T-cell (primary cell): ENCODE measurements around the gene CIB1. TPM values are rescaled to one million over a fixed set of nuclear protein-coding genes. Genes with fewer than 3 reads are reported as not detected.

Source experiments
- ATAC-seq, 4 experiments: fragments of 200-7000 bp in 3 of 4; fragments of 150-1000 bp in 1 of 4; cut with Tn5 transposase; replicated peaks in 1 of 4; 1 replicate in 3 of 4; 2 replicates in 1 of 4; pipeline ENCODE4 v1.10.0; 2021; ENCODE audit warnings: moderate library complexity in 3 of 4, mild to moderate bottlenecking in 2 of 4, moderate number of reproducible peaks in 1 of 4
- CTCF ChIA-PET, 2 donors: fragments of 300-600 bp; sonication (Branson Sonifier 250); formaldehyde crosslinking; loops; one replicate each; lab custom pipeline; 2022; ENCODE audit warnings: antibody characterized with exemption in 2 of 2; lab: Charles Lee
- POLR2A ChIA-PET, 2 donors: fragments of 300-600 bp; sonication (Branson Sonifier 250); formaldehyde crosslinking; loops; one replicate each; lab custom pipeline; 2022; ENCODE audit warnings: antibody characterized with exemption in 2 of 2; lab: Charles Lee
- DNase-seq, 35 experiments: peaks; one replicate each; pipeline versions ENCODE4 v3.0.0 to v3.0.0-alpha.2; 2013 to 2023
- H3K27ac ChIP-seq: one replicate; pipeline ENCODE4 v1.5.1; 2013; ENCODE audit warnings: low read length
- H3K27me3 ChIP-seq, 2 experiments: replicated peaks in 1 of 2; 1 replicate in 1 of 2; 2 replicates in 1 of 2; pipeline versions ENCODE4 v1.6.1 to v1.7.0; 2013; ENCODE audit warnings: low read length in 1 of 2, mixed read lengths in 1 of 2; ENCODE audit not compliant: control insufficient read depth in 2 of 2, insufficient read depth in 2 of 2; ENCODE audit errors: extremely low read depth in 1 of 2
- H3K36me3 ChIP-seq, 2 donors: 1 replicate in 1 of 2; 2 replicates in 1 of 2; pipeline versions ENCODE4 v1.6.1 to v1.7.0; 2013; ENCODE audit warnings: low read length in 1 of 2; ENCODE audit not compliant: control insufficient read depth in 2 of 2, insufficient read depth in 1 of 2; ENCODE audit errors: extremely low read depth in 1 of 2
- H3K4me1 ChIP-seq, 2 experiments: 1 replicate in 1 of 2; 2 replicates in 1 of 2; pipeline versions ENCODE4 v1.6.1 to v1.7.0; 2013; ENCODE audit warnings: low read length in 2 of 2, mixed read lengths in 1 of 2; ENCODE audit not compliant: insufficient read depth in 2 of 2, control insufficient read depth in 1 of 2; ENCODE audit errors: extremely low read depth in 1 of 2
- H3K4me3 ChIP-seq, 2 donors: 1 replicate in 1 of 2; 2 replicates in 1 of 2; pipeline versions ENCODE4 v1.5.1 to v1.7.0; 2013; ENCODE audit warnings: mild to moderate bottlenecking in 2 of 2, low read length in 1 of 2, moderate library complexity in 1 of 2; ENCODE audit not compliant: control insufficient read depth in 1 of 2; ENCODE audit errors: extremely low read depth in 1 of 2
- H3K9me3 ChIP-seq: 2 replicates; pipeline ENCODE4 v1.7.0; 2013
- H3K27ac Mint-ChIP-seq, 2 donors: one replicate each; pipeline ENCODE4 v1.8.0; 2020 to 2021; ENCODE audit warnings: mild to moderate bottlenecking in 2 of 2, mixed read lengths in 2 of 2
- H3K27me3 Mint-ChIP-seq, 2 donors: one replicate each; pipeline ENCODE4 v1.8.0; 2021 to 2022; ENCODE audit warnings: mixed read lengths in 2 of 2
- H3K36me3 Mint-ChIP-seq: one replicate; pipeline ENCODE4 v1.8.0; 2021; ENCODE audit warnings: mixed read lengths
- H3K4me1 Mint-ChIP-seq, 3 donors: one replicate each; pipeline ENCODE4 v1.8.0; 2020 to 2022; ENCODE audit warnings: mixed read lengths in 3 of 3, mild to moderate bottlenecking in 1 of 3
- H3K4me3 Mint-ChIP-seq, 3 donors: one replicate each; pipeline ENCODE4 v1.8.0; 2020 to 2022; ENCODE audit warnings: mild to moderate bottlenecking in 3 of 3, mixed read lengths in 3 of 3, moderate library complexity in 3 of 3
- H3K9me3 Mint-ChIP-seq, 3 donors: one replicate each; pipeline ENCODE4 v1.8.0; 2020 to 2022; ENCODE audit warnings: mixed read lengths in 3 of 3
- WGBS: methylation state at CpG from one replicate; pipeline ENCODE4 v1.1.5; 2013; ENCODE audit warnings: missing lambda C conversion rate; ENCODE audit not compliant: insufficient coverage; 5-methylcytosine and 5-hydroxymethylcytosine counted together
- total RNA-seq, 35 experiments: library from RNA in 6 of 35; stranded (reverse) in 6 of 35; fragments of 120-200 nt in 1 of 35; gene quantifications; one replicate each; pipeline versions ENCODE4 v1.2.1 to v1.2.4 and lab custom pipeline; 2013 to 2026

The CIB1 gene
- total RNA-seq, 5 donors from 2014 or later (not counting 1 experiment from before 2014, with no cell fraction given), result 112 to 201 (median 139) TPM

GRCh38 chr15:90201944-90202375 lies 31.8 kb downstream of the CIB1 start:
- Mint-ChIP-seq H3K4me3 (peak overlapping the region; percentile 84 to 96 (median 91)), H3K4me1 (peaks cover 21 to 29% (median 22%) of the 10 kb centered on the region in 3 donors), H3K27ac (peak overlapping the region; percentile 52 to 61), H3K27me3 (no peaks in the 10 kb centered on the region), H3K9me3 (no peaks in the 10 kb centered on the region), H3K36me3 (peaks cover 9% of the 10 kb centered on the region)
- ChIA-PET POLR2A (interaction anchor here (0.7 to 2.2 kb wide), 3 partner anchors 9 to 75 kb away, joined by 3 to 11 read pairs (median 4); partner anchors contain the start of genes CIB1 (in 1 of the 2) and GDPGP1 (in 1 of the 2)), CTCF (interaction anchor here in 1 of 2 donors (0.9 kb wide), 1 partner anchor 19 kb away, joined by 4 read pairs; no protein-coding TSS in a partner anchor)
- peaks cover 13 to 26% of the 10 kb centered on the region in 2 experiments for H3K4me1 ChIP-seq
- peaks cover 0 to 4% of the 10 kb centered on the region in 2 experiments for H3K27me3 ChIP-seq
- peak overlapping the region; percentile 61 to 87 for H3K4me3 ChIP-seq
- H3K27ac ChIP-seq, result no peak overlapping the region
- 33% methylated on average over 23 of the region's 25 CpGs for WGBS
- DNase-seq, result no peak
- no peak for ATAC-seq
- no peaks in the 10 kb centered on the region for H3K9me3 ChIP-seq
- peaks cover 0 to 5% of the 10 kb centered on the region in 2 donors for H3K36me3 ChIP-seq

GRCh38 chr15:90201130-90201943 lies 32.4 kb downstream of the CIB1 start, which contains the start of gene SEMA4B:
Gene SEMA4B, plus strand, starts transcription at chr15:90201330. Its CDS starts 249 bp downstream, at chr15:90201579.
- Mint-ChIP-seq H3K9me3 (no peaks in the 10 kb centered on the region), H3K36me3 (peaks cover 6% of the 10 kb centered on the region), H3K27ac (peak within 1 kb of the TSS; percentile 79 to 86), H3K4me3 (peak within 1 kb of the TSS; percentile 84 to 96 (median 91)), H3K27me3 (no peaks in the 10 kb centered on the region), H3K4me1 (peaks cover 21 to 29% (median 22%) of the 10 kb centered on the region in 3 donors)
- under 1% methylated on average over 81 of the region's 88 CpGs for WGBS
- Histone ChIP-seq H3K27ac (peak within 1 kb of the TSS; percentile 8), H3K4me3 (peak within 1 kb of the TSS; percentile 61 to 87), H3K9me3 (no peaks in the 10 kb centered on the region), H3K36me3 (no peaks in the 10 kb centered on the region), H3K27me3 (peaks cover 0 to 4% of the 10 kb centered on the region in 2 experiments), H3K4me1 (peaks cover 13 to 26% of the 10 kb centered on the region in 2 experiments)
- DNase-seq, result peak; percentile 26 to 82 (median 63)
- POLR2A ChIA-PET, result interaction anchor here (0.7 to 2.2 kb wide), 4 partner anchors 9 to 75 kb away, joined by 3 to 11 read pairs (median 4); partner anchors contain the start of genes CIB1 (in 1 of the 2) and GDPGP1 (in 1 of the 2)
- CTCF ChIA-PET, result interaction anchor here (0.6 to 1.0 kb wide), 4 partner anchors 19 to 820 kb away, joined by 3 to 4 read pairs (median 4); no protein-coding TSS in a partner anchor
- ATAC-seq, result peak; percentile 93 to 96 (median 94)

GRCh38 chr15:90200534-90201129 lies 33.1 kb downstream of the CIB1 start:
- H3K4me1 ChIP-seq, result peaks cover 13 to 26% of the 10 kb centered on the region in 2 experiments

GRCh38 chr15:90194655-90195054 lies 39.1 kb downstream of the CIB1 start:
- ATAC-seq (no peak), DNase-seq (no peak)
- Mint-ChIP-seq H3K27ac (peak overlapping the region in 1 of 2 donors; percentile 43), H3K36me3 (no peaks in the 10 kb centered on the region), H3K27me3 (no peaks in the 10 kb centered on the region), H3K4me3 (no peak overlapping the region), H3K4me1 (peaks cover 23 to 37% (median 26%) of the 10 kb centered on the region in 3 donors), H3K9me3 (no peaks in the 10 kb centered on the region)
- CTCF ChIA-PET, result no interaction called here
- Histone ChIP-seq H3K4me1 (peaks cover 23 to 31% of the 10 kb centered on the region in 2 experiments), H3K27me3 (no peaks in the 10 kb centered on the region), H3K4me3 (no peak overlapping the region), H3K9me3 (no peaks in the 10 kb centered on the region), H3K27ac (no peak overlapping the region), H3K36me3 (no peaks in the 10 kb centered on the region)
- WGBS, result no CpG with 5 or more reads among the region's 2 CpGs
- POLR2A ChIA-PET, result interaction anchor here in 1 of 2 donors (0.6 to 0.7 kb wide), 2 partner anchors 28 to 179 kb away, joined by 5 to 6 read pairs; no protein-coding TSS in a partner anchor

More at GRCh38 chr15:90200534-90201129, 33.1 kb downstream of the CIB1 start:
- peak overlapping the region; percentile 61 to 65 for H3K4me3 ChIP-seq
- peak overlapping the region; percentile 81 to 96 (median 85) for H3K4me3 Mint-ChIP-seq
- H3K36me3 ChIP-seq, result no peaks in the 10 kb centered on the region
- H3K27ac Mint-ChIP-seq, result peak overlapping the region; percentile 79 to 86
- DNase-seq (peak in 1 of 35 experiments; percentile 8), ATAC-seq (no peak)
- H3K27me3 Mint-ChIP-seq, result no peaks in the 10 kb centered on the region
- H3K4me1 Mint-ChIP-seq, result peaks cover 21 to 27% (median 22%) of the 10 kb centered on the region in 3 donors
- no peaks in the 10 kb centered on the region for H3K9me3 ChIP-seq
- ChIA-PET POLR2A (interaction anchor here in 1 of 2 donors (0.8 to 2.2 kb wide), 2 partner anchors 30 to 33 kb away, joined by 4 to 11 read pairs; partner anchors contain the start of genes CIB1 and GDPGP1), CTCF (interaction anchor here (0.6 to 1.0 kb wide), 5 partner anchors 12 to 820 kb away, joined by 3 to 7 read pairs (median 3); no protein-coding TSS in a partner anchor)
- H3K27ac ChIP-seq, result peak overlapping the region; percentile 8
- 51% methylated on average over 8 of the region's 24 CpGs for WGBS
- H3K9me3 Mint-ChIP-seq, result no peaks in the 10 kb centered on the region
- no peaks in the 10 kb centered on the region for H3K36me3 Mint-ChIP-seq
- H3K27me3 ChIP-seq, result peaks cover 0 to 4% of the 10 kb centered on the region in 2 experiments

GRCh38 chr15:90192961-90193786 lies 40.6 kb downstream of the CIB1 start:
- H3K4me3 Mint-ChIP-seq, result peak overlapping the region in 2 of 3 donors; percentile 22 to 81
- no peaks in the 10 kb centered on the region for H3K27me3 ChIP-seq
- POLR2A ChIA-PET, result interaction anchor here (0.6 to 1.1 kb wide), 2 partner anchors 8 to 12 kb away, joined by 3 to 4 read pairs; partner anchors contain the start of gene SEMA4B (in 1 of the 2)
- CTCF ChIA-PET, result no interaction called here
- peaks cover 23 to 31% of the 10 kb centered on the region in 2 experiments for H3K4me1 ChIP-seq
- H3K27ac ChIP-seq, result no peak overlapping the region
- ATAC-seq, result peak in 3 of 4 experiments; percentile 36 to 63 (median 43)
- H3K36me3 Mint-ChIP-seq, result no peaks in the 10 kb centered on the region
- no peaks in the 10 kb centered on the region for H3K27me3 Mint-ChIP-seq
- no peaks in the 10 kb centered on the region for H3K9me3 ChIP-seq
- peaks cover 21 to 38% (median 26%) of the 10 kb centered on the region in 3 donors for H3K4me1 Mint-ChIP-seq
- H3K9me3 Mint-ChIP-seq, result no peaks in the 10 kb centered on the region
- 54% methylated on average over 13 of the region's 16 CpGs for WGBS
- peak overlapping the region; percentile 62 to 81 for H3K27ac Mint-ChIP-seq
- H3K36me3 ChIP-seq, result no peaks in the 10 kb centered on the region
- DNase-seq, result peak in 1 of 35 experiments; percentile 27
- peak overlapping the region in 1 of 2 donors; percentile 10 for H3K4me3 ChIP-seq
